Endothelial cell of umbilical vein (primary cell): Measurements from ENCODE around the gene ZNF181. TPM values are rescaled to one million over a fixed set of nuclear protein-coding genes. Genes with fewer than 3 reads are reported as not detected.

Experiments used
- BruUV-seq: library from RNA; stranded (reverse); fragments of 400-500 nt; replicated peaks from 2 replicates; lab custom pipeline; 2021; lab: Mats Ljungman, UMichigan
- CTCF ChIA-PET: fragments of 300-600, 350-600 bp; sonication (Branson Sonifier 250); formaldehyde crosslinking; loops from one replicate; lab custom pipeline; 2021; ENCODE audit warnings: antibody characterized with exemption, inconsistent platforms; lab: Charles Lee
- POLR2A ChIA-PET: fragments of 300-600, 350-600 bp; sonication (Branson Sonifier 250); formaldehyde crosslinking; loops from one replicate; lab custom pipeline; 2021; ENCODE audit warnings: antibody characterized with exemption, inconsistent platforms; lab: Charles Lee
- DNase-seq: peaks from one replicate; pipeline ENCODE4 v3.0.0-alpha.2; 2011; ENCODE audit warnings: low read depth, low spot score
- FAIRE-seq: peaks from 2 replicates; lab custom pipeline; 2011; peaks lifted over from hg19 to GRCh38; lab: Jason Lieb, UNC
- H2AFZ ChIP-seq: 2 replicates; pipeline ENCODE4 v1.6.0; 2012; ENCODE audit warnings: low read depth, low read length, control low read depth, inconsistent platforms
- H3K27ac ChIP-seq: 2 replicates; pipeline ENCODE4 v1.5.1; 2011; ENCODE audit warnings: low read depth, mild to moderate bottlenecking, control low read depth, low read length, moderate library complexity; ENCODE audit not compliant: insufficient read depth
- H3K27me3 ChIP-seq, 2 experiments: 2 replicates each; pipeline versions ENCODE4 v1.6.0 to v1.6.1; 2011; ENCODE audit warnings: low read length in 2 of 2, mixed read lengths in 1 of 2; ENCODE audit not compliant: control insufficient read depth in 2 of 2, insufficient read depth in 2 of 2
- H3K36me3 ChIP-seq, 2 experiments: 2 replicates in 1 of 2; 3 replicates in 1 of 2; pipeline ENCODE4 v1.5.1; 2011; ENCODE audit warnings: low read length in 2 of 2, mild to moderate bottlenecking in 1 of 2, moderate library complexity in 1 of 2; ENCODE audit not compliant: control insufficient read depth in 2 of 2, insufficient read depth in 2 of 2; ENCODE audit errors: extremely low read depth in 1 of 2
- H3K4me1 ChIP-seq: 3 replicates; pipeline ENCODE4 v1.5.1; 2011; ENCODE audit warnings: mild to moderate bottlenecking, low read length; ENCODE audit not compliant: control insufficient read depth, insufficient read depth; ENCODE audit errors: extremely low read depth
- H3K4me2 ChIP-seq: 2 replicates; pipeline ENCODE4 v1.6.1; 2011; ENCODE audit warnings: low read length, control low read depth, mixed read lengths; ENCODE audit not compliant: insufficient read depth
- H3K4me3 ChIP-seq, 3 experiments: fragments of 200-600 bp in 1 of 3; sonication (generic), shearing (Covaris generic) in 1 of 3; replicated peaks in 1 of 3; 2 replicates each; pipeline ENCODE4 v1.5.1; 2011 to 2016; ENCODE audit warnings: control low read depth in 3 of 3, low read length in 3 of 3, mild to moderate bottlenecking in 2 of 3, inconsistent platforms in 1 of 3, low read depth in 1 of 3, moderate library complexity in 1 of 3; ENCODE audit not compliant: insufficient read depth in 1 of 3
- H3K79me2 ChIP-seq: 2 replicates; pipeline ENCODE4 v1.6.0; 2012; ENCODE audit warnings: low read length, inconsistent platforms; ENCODE audit not compliant: control insufficient read depth, insufficient read depth
- H3K9ac ChIP-seq: replicated peaks from 2 replicates; pipeline ENCODE3; 2011; ENCODE audit warnings: low read length, control low read depth; ENCODE audit not compliant: insufficient read depth; ENCODE audit errors: extremely low read depth
- H3K9me1 ChIP-seq: replicated peaks from 3 replicates; pipeline ENCODE4 v1.6.0; 2011; ENCODE audit warnings: mild to moderate bottlenecking, low read length; ENCODE audit not compliant: control insufficient read depth, insufficient read depth; ENCODE audit errors: extremely low read depth
- H3K9me3 ChIP-seq: replicated peaks from 2 replicates; pipeline ENCODE4 v1.5.1; 2012; ENCODE audit warnings: low read length, inconsistent platforms; ENCODE audit not compliant: control insufficient read depth, insufficient read depth
- H4K20me1 ChIP-seq: replicated peaks from 2 replicates; pipeline ENCODE3; 2011; ENCODE audit warnings: mild to moderate bottlenecking, low read length; ENCODE audit not compliant: control insufficient read depth, insufficient read depth; ENCODE audit errors: extremely low read depth
- EZH2 ChIP-seq: IDR thresholded peaks from 2 replicates; pipeline ENCODE4 v1.6.1; 2012; ENCODE audit warnings: borderline replicate concordance, low read depth, mild to moderate bottlenecking, moderate library complexity, low read length, inconsistent platforms; ENCODE audit not compliant: severe bottlenecking
- FOS ChIP-seq: IDR thresholded peaks from 2 replicates; pipeline ENCODE4 v1.6.1; 2011; ENCODE audit warnings: mild to moderate bottlenecking, low read length, moderate library complexity, borderline replicate concordance; ENCODE audit not compliant: insufficient read depth
- GATA2 ChIP-seq: IDR thresholded peaks from 2 replicates; pipeline ENCODE4 v1.7.0; 2011; ENCODE audit warnings: low read depth, mild to moderate bottlenecking, moderate library complexity, mixed read lengths, low read length; ENCODE audit not compliant: insufficient read length, insufficient read depth
- JUN ChIP-seq: IDR thresholded peaks from 2 replicates; pipeline ENCODE4 v1.6.1; 2011; ENCODE audit warnings: borderline replicate concordance, low read depth; ENCODE audit not compliant: insufficient read length, insufficient read depth
- MYC ChIP-seq: IDR thresholded peaks from one replicate; pipeline ENCODE4 v1.6.1; 2011; ENCODE audit warnings: mild to moderate bottlenecking, low read depth, low read length
- POLR2A ChIP-seq: IDR thresholded peaks from 2 replicates; pipeline ENCODE4 v1.6.1; 2012; ENCODE audit warnings: low read depth, mild to moderate bottlenecking, control low read depth, low read length
- POLR2AphosphoS5 ChIP-seq: IDR thresholded peaks from 2 replicates; pipeline ENCODE4 v1.6.1; 2012; ENCODE audit warnings: low read depth, mild to moderate bottlenecking, control low read depth, low read length, moderate library complexity; ENCODE audit not compliant: insufficient read depth
- dilution Hi-C: fragments of 300-500 bp; cut with MboI; formaldehyde crosslinking; loops from one replicate; pipeline ENCODE4 v1.15.0; 2019; ENCODE audit warnings: low sequenced_read_pairs; ENCODE audit not compliant: extremely low pct_ligation_motif_present
- intact Hi-C: fragments of 100-400 bp; cut with micrococcal nuclease; formaldehyde crosslinking; loops from one replicate; pipeline ENCODE4 v1.10.0; 2022
- polyA plus RNA-seq, 4 experiments: library from polyadenylated mRNA; depleted of rRNA in 3 of 4; stranded (reverse) in 3 of 4; unstranded in 1 of 4; fragments of >200 nt; gene quantifications; 2 replicates each; pipeline versions ENCODE4 v1.2.1 to v1.2.3, GENCODE V29; 2011 to 2012; ENCODE audit warnings: missing spikeins in 1 of 4
- total RNA-seq: library from RNA; stranded (reverse); gene quantifications from 2 replicates; pipeline ENCODE4 v1.2.3, GENCODE V29; 2021
- TF ChIP-seq, protein P1 (sequence below), 2 donors: IDR thresholded peaks; 1 replicate in 1 of 2; 2 replicates in 1 of 2; pipeline ENCODE4 v1.5.1; 2011; ENCODE audit warnings: low read length in 2 of 2, mild to moderate bottlenecking in 2 of 2, moderate library complexity in 2 of 2, control low read depth in 1 of 2, inconsistent platforms in 1 of 2, low read depth in 1 of 2; ENCODE audit not compliant: insufficient read depth in 1 of 2; ENCODE audit errors: extremely low read depth in 1 of 2
- TF ChIP-seq, protein P2 (sequence below): IDR thresholded peaks from 2 replicates; pipeline ENCODE4 v1.6.1; 2011; ENCODE audit not compliant: insufficient read depth, insufficient read length

Gene ZNF181
- total and polyA plus RNA-seq, 2 donors (not counting 3 experiments of a cell fraction or from before 2014, with no cell fraction given) = 4.7 to 5.0 TPM

GRCh38 chr19:34779652-34780051 lies 45.6 kb downstream of the ZNF181 start:
- Histone ChIP-seq H3K9me3 (no peaks in the 10 kb centered on the region), H3K79me2 (no peaks in the 10 kb centered on the region), H3K9ac (no peak overlapping the region), H4K20me1 (no peaks in the 10 kb centered on the region), H3K4me2 (no peak overlapping the region), H3K9me1 (no peaks in the 10 kb centered on the region), H3K36me3 (no peaks in the 10 kb centered on the region), H3K27ac (no peak overlapping the region), H3K27me3 (no peaks in the 10 kb centered on the region), H3K4me3 (no peak overlapping the region), H3K4me1 (no peaks in the 10 kb centered on the region), H2AFZ (no peak overlapping the region)
- dilution Hi-C loops = no loop called here
- no TSS peak for BruUV-seq
- intact Hi-C loops = no loop called here
- no peak for FAIRE-seq
- DNase-seq = no peak
- CTCF ChIA-PET = no interaction called here
- POLR2A ChIA-PET = no interaction called here
- TF ChIP-seq POLR2AphosphoS5 (no peak), EZH2 (no peak), POLR2A (no peak), GATA2 (no peak), JUN (no peak), FOS (no peak), MYC (no peak)
- TF ChIP-seq, protein P1, sequence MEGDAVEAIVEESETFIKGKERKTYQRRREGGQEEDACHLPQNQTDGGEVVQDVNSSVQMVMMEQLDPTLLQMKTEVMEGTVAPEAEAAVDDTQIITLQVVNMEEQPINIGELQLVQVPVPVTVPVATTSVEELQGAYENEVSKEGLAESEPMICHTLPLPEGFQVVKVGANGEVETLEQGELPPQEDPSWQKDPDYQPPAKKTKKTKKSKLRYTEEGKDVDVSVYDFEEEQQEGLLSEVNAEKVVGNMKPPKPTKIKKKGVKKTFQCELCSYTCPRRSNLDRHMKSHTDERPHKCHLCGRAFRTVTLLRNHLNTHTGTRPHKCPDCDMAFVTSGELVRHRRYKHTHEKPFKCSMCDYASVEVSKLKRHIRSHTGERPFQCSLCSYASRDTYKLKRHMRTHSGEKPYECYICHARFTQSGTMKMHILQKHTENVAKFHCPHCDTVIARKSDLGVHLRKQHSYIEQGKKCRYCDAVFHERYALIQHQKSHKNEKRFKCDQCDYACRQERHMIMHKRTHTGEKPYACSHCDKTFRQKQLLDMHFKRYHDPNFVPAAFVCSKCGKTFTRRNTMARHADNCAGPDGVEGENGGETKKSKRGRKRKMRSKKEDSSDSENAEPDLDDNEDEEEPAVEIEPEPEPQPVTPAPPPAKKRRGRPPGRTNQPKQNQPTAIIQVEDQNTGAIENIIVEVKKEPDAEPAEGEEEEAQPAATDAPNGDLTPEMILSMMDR (IDR thresholded peaks at IDR 0.05; ENCODE audit: extremely low read depth in 1 of 2, insufficient read depth in 1 of 2, low read depth in 1 of 2, low read length in 2 of 2) = no peak
- TF ChIP-seq, protein P2, sequence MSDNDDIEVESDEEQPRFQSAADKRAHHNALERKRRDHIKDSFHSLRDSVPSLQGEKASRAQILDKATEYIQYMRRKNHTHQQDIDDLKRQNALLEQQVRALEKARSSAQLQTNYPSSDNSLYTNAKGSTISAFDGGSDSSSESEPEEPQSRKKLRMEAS = no peak
